ENCODE measurements around the gene CACNG7.

GRCh38 chr19:53903055-53903680 lies 5.9 kb upstream of the CACNG7 start:
- TF ChIP-seq, protein P1, sequence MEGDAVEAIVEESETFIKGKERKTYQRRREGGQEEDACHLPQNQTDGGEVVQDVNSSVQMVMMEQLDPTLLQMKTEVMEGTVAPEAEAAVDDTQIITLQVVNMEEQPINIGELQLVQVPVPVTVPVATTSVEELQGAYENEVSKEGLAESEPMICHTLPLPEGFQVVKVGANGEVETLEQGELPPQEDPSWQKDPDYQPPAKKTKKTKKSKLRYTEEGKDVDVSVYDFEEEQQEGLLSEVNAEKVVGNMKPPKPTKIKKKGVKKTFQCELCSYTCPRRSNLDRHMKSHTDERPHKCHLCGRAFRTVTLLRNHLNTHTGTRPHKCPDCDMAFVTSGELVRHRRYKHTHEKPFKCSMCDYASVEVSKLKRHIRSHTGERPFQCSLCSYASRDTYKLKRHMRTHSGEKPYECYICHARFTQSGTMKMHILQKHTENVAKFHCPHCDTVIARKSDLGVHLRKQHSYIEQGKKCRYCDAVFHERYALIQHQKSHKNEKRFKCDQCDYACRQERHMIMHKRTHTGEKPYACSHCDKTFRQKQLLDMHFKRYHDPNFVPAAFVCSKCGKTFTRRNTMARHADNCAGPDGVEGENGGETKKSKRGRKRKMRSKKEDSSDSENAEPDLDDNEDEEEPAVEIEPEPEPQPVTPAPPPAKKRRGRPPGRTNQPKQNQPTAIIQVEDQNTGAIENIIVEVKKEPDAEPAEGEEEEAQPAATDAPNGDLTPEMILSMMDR (IDR thresholded peaks at IDR 0.05; ENCODE audit: poor library complexity, severe bottlenecking), result no peak
- TF ChIP-seq POLR2AphosphoS5 (IDR thresholded peaks at IDR 0.05), result no peak
- no peak for TF ChIP-seq MXI1 (conservative IDR thresholded peaks at IDR 0.05; ENCODE audit: poor library complexity, severe bottlenecking)
- TF ChIP-seq EZH2 (IDR thresholded peaks at IDR 0.05; ENCODE audit: borderline replicate concordance, insufficient read depth, low read length, poor library complexity, severe bottlenecking), result no peak
- no peak for TF ChIP-seq SMC3 (conservative IDR thresholded peaks at IDR 0.05; ENCODE audit: poor library complexity)
